ENCODE measurements around the gene SUPT4H1. TPM values are rescaled to one million over a fixed set of nuclear protein-coding genes. Genes with fewer than 3 reads are reported as not detected.

Gene SUPT4H1
- polyA plus RNA-seq, 1 donor (not counting 4 experiments of a cell fraction or from before 2014, with no cell fraction given): 206 TPM

DNA sequence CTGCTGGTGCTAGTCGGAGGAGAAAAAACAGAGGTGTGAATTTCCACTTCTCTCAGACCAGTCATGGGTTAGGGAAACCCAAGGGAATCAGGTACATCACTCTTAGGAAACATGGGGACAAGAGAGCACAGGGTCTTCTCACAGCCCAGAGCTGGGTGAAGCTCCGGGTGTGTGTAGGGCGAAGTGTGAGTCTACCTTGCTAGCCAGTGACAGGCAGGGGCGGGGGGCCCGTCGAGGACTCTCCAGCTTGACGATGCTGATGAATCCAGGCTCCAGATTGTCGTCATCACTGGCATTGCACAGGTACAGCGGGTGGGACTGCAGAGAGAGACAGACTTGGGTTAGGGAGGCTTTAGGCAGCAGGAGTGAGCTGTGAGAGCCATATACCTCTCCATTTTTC is 18.7 kb upstream of the SUPT4H1 start:
- peaks cover under 1% of the 10 kb centered on the region for H3K9me1 ChIP-seq (ENCODE audit: control insufficient read depth, extremely low read depth, insufficient read depth, low read length)

GRCh38 chr17:58370309-58370708 is 18.3 kb upstream of the SUPT4H1 start:
- dilution Hi-C loops (cut with MboI; ENCODE audit: extremely low pct_ligation_motif_present, low sequenced_read_pairs): no loop called here
- FAIRE-seq: no peak
- H2AFZ ChIP-seq (ENCODE audit: control insufficient read depth, low read length): no peak overlapping the region
- no peak overlapping the region for H3K27ac ChIP-seq (ENCODE audit: control insufficient read depth, insufficient read depth, low read length)
- no peak for TF ChIP-seq EZH2 (IDR thresholded peaks at IDR 0.05; ENCODE audit: low read length)
- TF ChIP-seq, protein P1, sequence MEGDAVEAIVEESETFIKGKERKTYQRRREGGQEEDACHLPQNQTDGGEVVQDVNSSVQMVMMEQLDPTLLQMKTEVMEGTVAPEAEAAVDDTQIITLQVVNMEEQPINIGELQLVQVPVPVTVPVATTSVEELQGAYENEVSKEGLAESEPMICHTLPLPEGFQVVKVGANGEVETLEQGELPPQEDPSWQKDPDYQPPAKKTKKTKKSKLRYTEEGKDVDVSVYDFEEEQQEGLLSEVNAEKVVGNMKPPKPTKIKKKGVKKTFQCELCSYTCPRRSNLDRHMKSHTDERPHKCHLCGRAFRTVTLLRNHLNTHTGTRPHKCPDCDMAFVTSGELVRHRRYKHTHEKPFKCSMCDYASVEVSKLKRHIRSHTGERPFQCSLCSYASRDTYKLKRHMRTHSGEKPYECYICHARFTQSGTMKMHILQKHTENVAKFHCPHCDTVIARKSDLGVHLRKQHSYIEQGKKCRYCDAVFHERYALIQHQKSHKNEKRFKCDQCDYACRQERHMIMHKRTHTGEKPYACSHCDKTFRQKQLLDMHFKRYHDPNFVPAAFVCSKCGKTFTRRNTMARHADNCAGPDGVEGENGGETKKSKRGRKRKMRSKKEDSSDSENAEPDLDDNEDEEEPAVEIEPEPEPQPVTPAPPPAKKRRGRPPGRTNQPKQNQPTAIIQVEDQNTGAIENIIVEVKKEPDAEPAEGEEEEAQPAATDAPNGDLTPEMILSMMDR (optimal IDR thresholded peaks at IDR 0.05 in 1 of 3, IDR thresholded peaks at IDR 0.05 in 1 of 3, conservative IDR thresholded peaks at IDR 0.05 in 1 of 3; ENCODE audit: extremely low read depth in 1 of 3, insufficient read depth in 2 of 3, low read length in 3 of 3): no peak
- peaks cover 24% of the 10 kb centered on the region for H3K79me2 ChIP-seq (ENCODE audit: control insufficient read depth, insufficient read depth, low read length)
- peaks cover 17 to 23% of the 10 kb centered on the region in 2 experiments for H3K36me3 ChIP-seq (ENCODE audit: control insufficient read depth in 2 of 2, extremely low read depth in 1 of 2, insufficient read depth in 2 of 2, low read length in 2 of 2)
- H3K9me1 ChIP-seq (ENCODE audit: control insufficient read depth, extremely low read depth, insufficient read depth, low read length): no peaks in the 10 kb centered on the region
- H3K9me3 ChIP-seq (ENCODE audit: control insufficient read depth, low read depth, low read length): no peaks in the 10 kb centered on the region
- no peak overlapping the region for H3K4me3 ChIP-seq (ENCODE audit: control insufficient read depth in 2 of 3, extremely low read depth in 1 of 3, insufficient read depth in 2 of 3, low read depth in 1 of 3, low read length in 3 of 3)
- no peak overlapping the region for H3K9ac ChIP-seq (ENCODE audit: control insufficient read depth, extremely low read depth, insufficient read depth, low read length)
- DNase-seq (ENCODE audit: low read depth, low spot score): no peak
- no peak overlapping the region for H3K4me2 ChIP-seq (ENCODE audit: control insufficient read depth, extremely low read depth, insufficient read depth, low read depth, low read length)
- peaks cover 13% of the 10 kb centered on the region for H3K4me1 ChIP-seq (ENCODE audit: control insufficient read depth, extremely low read depth, insufficient read depth, low read length)
- H4K20me1 ChIP-seq (ENCODE audit: control insufficient read depth, extremely low read depth, insufficient read depth, low read length): peaks cover 2% of the 10 kb centered on the region
- no peaks in the 10 kb centered on the region for H3K27me3 ChIP-seq (ENCODE audit: control insufficient read depth, extremely low read depth, insufficient read depth, low read length)

More for the DNA sequence above, 18.7 kb upstream of the SUPT4H1 start:
- peaks cover 17 to 18% of the 10 kb centered on the region in 2 experiments for H3K36me3 ChIP-seq (ENCODE audit: control insufficient read depth in 2 of 2, extremely low read depth in 1 of 2, insufficient read depth in 2 of 2, low read length in 2 of 2)
- H3K79me2 ChIP-seq (ENCODE audit: control insufficient read depth, insufficient read depth, low read length): peaks cover 27% of the 10 kb centered on the region
- H3K27ac ChIP-seq (ENCODE audit: control insufficient read depth, insufficient read depth, low read length): no peak overlapping the region
- H2AFZ ChIP-seq (ENCODE audit: control insufficient read depth, low read length): no peak overlapping the region
- FAIRE-seq (no peak), DNase-seq (ENCODE audit: low read depth, low spot score) (no peak)
- no peak for TF ChIP-seq EZH2 (IDR thresholded peaks at IDR 0.05; ENCODE audit: low read length)
- TF ChIP-seq, protein P1 (optimal IDR thresholded peaks at IDR 0.05 in 1 of 3, IDR thresholded peaks at IDR 0.05 in 1 of 3, conservative IDR thresholded peaks at IDR 0.05 in 1 of 3; ENCODE audit: extremely low read depth in 1 of 3, insufficient read depth in 2 of 3, low read length in 3 of 3): no peak
- dilution Hi-C loops (cut with MboI; ENCODE audit: extremely low pct_ligation_motif_present, low sequenced_read_pairs): no loop called here
- H3K4me3 ChIP-seq (ENCODE audit: control insufficient read depth in 2 of 3, extremely low read depth in 1 of 3, insufficient read depth in 2 of 3, low read depth in 1 of 3, low read length in 3 of 3): no peak overlapping the region
- H3K9me3 ChIP-seq (ENCODE audit: control insufficient read depth, low read depth, low read length): no peaks in the 10 kb centered on the region
- H3K4me1 ChIP-seq (ENCODE audit: control insufficient read depth, extremely low read depth, insufficient read depth, low read length): peaks cover 9% of the 10 kb centered on the region
- no peaks in the 10 kb centered on the region for H3K27me3 ChIP-seq (ENCODE audit: control insufficient read depth, extremely low read depth, insufficient read depth, low read length)
- H3K9ac ChIP-seq (ENCODE audit: control insufficient read depth, extremely low read depth, insufficient read depth, low read length): no peak overlapping the region
- H4K20me1 ChIP-seq (ENCODE audit: control insufficient read depth, extremely low read depth, insufficient read depth, low read length): peaks cover 2% of the 10 kb centered on the region
- no peak overlapping the region for H3K4me2 ChIP-seq (ENCODE audit: control insufficient read depth, extremely low read depth, insufficient read depth, low read depth, low read length)
